Regular cardiac myocyte (primary cell): Measurements from ENCODE around the gene ATE1. TPM values are rescaled to one million over a fixed set of nuclear protein-coding genes. Genes with fewer than 3 reads are reported as not detected.

Experiments used
- total RNA-seq: library from RNA; depleted of rRNA; stranded (reverse); fragments of >200 nt; gene quantifications from 2 replicates; pipeline ENCODE4 v1.2.3, GENCODE V29; 2014

ATE1 gene
- total RNA-seq = 33.9 and 36.1 TPM in 2 replicates

DNA sequence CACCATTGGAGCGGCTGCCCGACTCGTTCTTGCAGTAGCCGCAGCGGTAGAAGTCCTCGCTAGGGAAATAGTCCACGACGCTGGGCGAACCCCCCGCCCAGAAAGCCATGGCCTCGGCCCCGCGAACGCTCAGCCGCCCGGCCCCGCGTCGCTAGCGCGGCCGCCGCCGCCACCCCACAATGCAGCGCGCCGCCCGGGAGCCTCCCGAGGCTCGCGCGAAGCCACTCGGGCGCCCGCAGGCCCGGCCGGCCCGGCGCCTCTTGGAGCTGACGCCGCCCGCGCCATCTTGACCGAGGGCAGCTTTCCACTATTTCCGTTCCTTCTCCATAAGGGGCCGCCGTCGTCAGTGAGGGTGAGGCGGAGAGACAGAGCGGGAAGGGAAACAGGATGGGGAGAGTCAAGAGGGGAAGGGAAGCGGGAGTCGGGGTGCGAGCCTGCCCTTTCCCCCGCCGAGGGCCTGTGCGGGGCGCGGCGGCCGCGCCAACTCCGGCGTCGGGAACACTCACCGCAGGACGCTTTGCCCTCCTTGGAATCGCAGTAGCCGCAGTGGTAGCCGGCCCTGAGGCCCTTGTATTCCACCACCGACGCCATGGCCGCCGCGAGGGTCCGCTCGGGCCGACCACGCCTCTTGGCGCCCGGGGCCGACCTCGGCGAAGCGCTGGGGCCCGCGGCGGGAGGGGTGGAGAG lies at the start of gene ATE1:
Gene ATE1, minus strand, starts transcription at position 191 of the 687 bp plus-strand sequence. Its CDS starts 82 bp downstream, at position 109.

DNA sequence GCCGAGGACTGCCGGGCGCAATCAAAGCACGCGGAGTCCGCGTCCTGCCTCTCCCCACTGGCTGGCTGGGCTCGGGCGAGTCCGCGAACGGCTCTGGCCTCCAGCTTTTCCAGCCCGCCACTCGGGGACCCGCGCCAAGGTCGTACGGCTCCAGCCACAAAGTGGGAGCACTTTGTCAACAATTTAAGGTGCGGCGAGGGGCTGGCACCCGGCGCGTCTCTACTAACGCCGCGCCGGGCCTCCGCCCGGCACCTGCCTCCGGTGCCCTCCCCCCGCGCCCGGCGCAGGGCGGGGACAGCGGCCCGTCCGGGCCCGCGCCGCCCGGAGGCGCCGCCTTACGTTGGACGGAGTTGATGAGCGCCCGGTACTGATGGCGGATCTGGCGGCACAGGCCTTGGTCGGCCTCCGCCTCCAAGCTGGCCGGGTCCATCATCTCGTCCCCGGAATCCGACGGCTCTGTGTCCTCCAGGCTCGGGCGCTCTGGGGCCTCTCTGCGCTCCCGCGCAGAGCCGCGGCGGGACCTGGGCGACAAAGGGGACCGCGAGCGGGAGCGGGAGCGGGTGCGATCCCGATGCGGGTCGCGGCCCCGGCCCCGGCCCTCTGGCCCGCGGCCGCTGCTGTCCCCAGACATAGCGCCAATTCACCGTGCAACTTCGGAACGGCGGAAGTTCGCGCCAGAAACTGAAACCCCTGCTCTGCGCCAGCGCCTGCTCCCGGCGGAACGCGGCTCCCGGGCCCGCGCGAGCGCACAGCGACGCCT lies 46.9 kb upstream of the ATE1 start, which contains the start of gene NSMCE4A:
Gene NSMCE4A, minus strand, starts transcription at position 683 of the 760 bp plus-strand sequence. Its CDS starts 52 bp downstream, at position 631.

Other genes starting within 250 kb of the ATE1 start
- 12.7 and 30.1 TPM in 2 replicates for gene NSMCE4A, start 47.2 kb upstream of the ATE1 start, total RNA-seq
- 1.1 and 3.6 TPM in 2 replicates for gene TACC2, start 61.1 kb upstream of the ATE1 start, total RNA-seq